Osteocyte (in vitro differentiated cells): Measurements from ENCODE around the gene OXSR1. TPM values are rescaled to one million over a fixed set of nuclear protein-coding genes. Genes with fewer than 3 reads are reported as not detected.

ENCODE experiments used
- DNase-seq: peaks from one replicate; pipeline ENCODE4 v3.0.0; 2021; ENCODE audit warnings: mixed read lengths; ENCODE audit not compliant: unreplicated experiment; ENCODE audit errors: extremely low spot score
- H3K27ac Mint-ChIP-seq: one replicate; pipeline ENCODE4 v1.8.0; 2021; ENCODE audit warnings: mild to moderate bottlenecking, mixed read lengths; ENCODE audit not compliant: unreplicated experiment
- H3K27me3 Mint-ChIP-seq: one replicate; pipeline ENCODE4 v1.8.0; 2021; ENCODE audit warnings: mixed read lengths; ENCODE audit not compliant: unreplicated experiment
- H3K36me3 Mint-ChIP-seq: one replicate; pipeline ENCODE4 v1.8.0; 2021; ENCODE audit warnings: mixed read lengths; ENCODE audit not compliant: unreplicated experiment
- H3K4me1 Mint-ChIP-seq: one replicate; pipeline ENCODE4 v1.8.0; 2021; ENCODE audit warnings: mixed read lengths; ENCODE audit not compliant: unreplicated experiment
- H3K4me3 Mint-ChIP-seq: one replicate; pipeline ENCODE4 v1.8.0; 2021; ENCODE audit warnings: mild to moderate bottlenecking, moderate library complexity, mixed read lengths; ENCODE audit not compliant: unreplicated experiment
- H3K9me3 Mint-ChIP-seq: one replicate; pipeline ENCODE4 v1.8.0; 2021; ENCODE audit warnings: mixed read lengths; ENCODE audit not compliant: unreplicated experiment
- CTCF ChIP-seq: fragments of 200-600 bp; sonication (generic); IDR thresholded peaks from 2 replicates; pipeline ENCODE4 v1.5.0; 2021; ENCODE audit warnings: antibody characterized with exemption, mild to moderate bottlenecking, moderate library complexity
- total RNA-seq: library from RNA; stranded (reverse); gene quantifications from 2 replicates; pipeline ENCODE4 v1.2.1, GENCODE V29; 2021

The OXSR1 gene
- total RNA-seq, 1 donor from 2014 or later = 57.8 TPM

GRCh38 chr3:38151667-38152265 lies 13.6 kb upstream of the OXSR1 start:
- Mint-ChIP-seq H3K27me3 (no peaks in the 10 kb centered on the region), H3K27ac (no peak overlapping the region), H3K4me3 (no peak overlapping the region), H3K4me1 (no peaks in the 10 kb centered on the region), H3K9me3 (peaks cover 11% of the 10 kb centered on the region), H3K36me3 (no peaks in the 10 kb centered on the region)
- no peak for TF ChIP-seq CTCF
- no peak for DNase-seq

DNA sequence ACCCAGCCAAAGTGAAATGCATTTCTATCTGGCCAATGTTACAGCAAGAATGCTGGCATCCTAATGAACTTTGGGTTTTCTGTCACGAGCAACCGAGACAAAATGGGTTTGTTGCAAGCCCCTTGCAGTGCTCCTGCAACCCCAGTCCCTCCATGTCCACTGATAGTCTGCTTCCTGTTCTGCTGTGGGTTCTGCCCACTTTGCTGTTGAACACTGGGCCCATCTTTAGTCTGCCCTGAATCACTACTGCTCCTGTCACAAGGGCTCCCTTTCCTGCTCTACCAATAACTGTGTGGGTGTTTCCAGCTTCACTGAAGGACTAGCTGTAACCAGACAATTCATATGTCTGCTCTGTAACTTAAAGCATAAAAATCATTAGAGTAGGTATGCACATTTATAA lies 12.7 kb upstream of the OXSR1 start:
- TF ChIP-seq CTCF = no peak
- Mint-ChIP-seq H3K27me3 (no peaks in the 10 kb centered on the region), H3K27ac (no peak overlapping the region), H3K4me1 (no peaks in the 10 kb centered on the region), H3K4me3 (no peak overlapping the region), H3K36me3 (no peaks in the 10 kb centered on the region), H3K9me3 (peaks cover 3% of the 10 kb centered on the region)
- no peak for DNase-seq

- no peaks in the 10 kb centered on the region for H3K36me3 Mint-ChIP-seq
- no peaks in the 10 kb centered on the region for H3K4me1 Mint-ChIP-seq
- no peak overlapping the region for H3K27ac Mint-ChIP-seq
- DNase-seq = no peak
- no peak for TF ChIP-seq CTCF
- H3K9me3 Mint-ChIP-seq = no peaks in the 10 kb centered on the region
- no peak overlapping the region for H3K4me3 Mint-ChIP-seq
- H3K27me3 Mint-ChIP-seq = no peaks in the 10 kb centered on the region
Observed at GRCh38 chr3:38153221-38153620, 12.1 kb upstream of the OXSR1 start.

- no peak overlapping the region for H3K27ac Mint-ChIP-seq
- no peaks in the 10 kb centered on the region for H3K9me3 Mint-ChIP-seq
- no peaks in the 10 kb centered on the region for H3K4me1 Mint-ChIP-seq
- DNase-seq = no peak
- no peaks in the 10 kb centered on the region for H3K36me3 Mint-ChIP-seq
- TF ChIP-seq CTCF = no peak
- no peak overlapping the region for H3K4me3 Mint-ChIP-seq
- H3K27me3 Mint-ChIP-seq = no peaks in the 10 kb centered on the region
Observed at GRCh38 chr3:38154033-38154494, 11.3 kb upstream of the OXSR1 start.

GRCh38 chr3:38154625-38155255 lies 10.6 kb upstream of the OXSR1 start:
- TF ChIP-seq CTCF = no peak
- Mint-ChIP-seq H3K27me3 (no peaks in the 10 kb centered on the region), H3K4me3 (no peak overlapping the region), H3K4me1 (no peaks in the 10 kb centered on the region), H3K27ac (no peak overlapping the region), H3K36me3 (no peaks in the 10 kb centered on the region), H3K9me3 (no peaks in the 10 kb centered on the region)
- no peak for DNase-seq
